GM12891 (cell line): Measurements from ENCODE around the gene SYNE1.
"Not testable (repeated sequence)": the region's sequence is repeated elsewhere in the genome, so short reads cannot be mapped to it uniquely, and the experiment has no call there.

ENCODE experiments used
- DNase-seq: peaks from one replicate; pipeline ENCODE4 v3.0.0; 2011; ENCODE audit warnings: low spot score; ENCODE audit not compliant: insufficient read length
- FAIRE-seq: peaks from 2 replicates; lab custom pipeline; 2011; peaks lifted over from hg19 to GRCh38; lab: Jason Lieb, UNC
- PAX5 ChIP-seq: IDR thresholded peaks from 2 replicates; pipeline ENCODE4 v1.6.1; 2011; ENCODE audit warnings: low read length, moderate library complexity, mild to moderate bottlenecking; ENCODE audit not compliant: insufficient read depth, severe bottlenecking
- POLR2A ChIP-seq: IDR thresholded peaks from 2 replicates; pipeline ENCODE4 v1.6.1; 2011; ENCODE audit warnings: low read depth, low read length, control low read depth
- POLR2AphosphoS5 ChIP-seq: IDR thresholded peaks from 2 replicates; pipeline ENCODE4 v1.6.1; 2011; ENCODE audit warnings: low read depth, low read length, control low read depth
- POU2F2 ChIP-seq: IDR thresholded peaks from 2 replicates; pipeline ENCODE4 v1.6.1; 2011; ENCODE audit warnings: low read depth, mild to moderate bottlenecking, control low read depth, low read length, moderate library complexity
- SPI1 ChIP-seq: IDR thresholded peaks from 2 replicates; pipeline ENCODE4 v1.6.1; 2011; ENCODE audit warnings: low read depth, low read length, control low read depth
- TAF1 ChIP-seq: IDR thresholded peaks from 2 replicates; pipeline ENCODE4 v1.6.1; 2011; ENCODE audit warnings: low read depth, low read length, control low read depth

The SYNE1 gene

DNA sequence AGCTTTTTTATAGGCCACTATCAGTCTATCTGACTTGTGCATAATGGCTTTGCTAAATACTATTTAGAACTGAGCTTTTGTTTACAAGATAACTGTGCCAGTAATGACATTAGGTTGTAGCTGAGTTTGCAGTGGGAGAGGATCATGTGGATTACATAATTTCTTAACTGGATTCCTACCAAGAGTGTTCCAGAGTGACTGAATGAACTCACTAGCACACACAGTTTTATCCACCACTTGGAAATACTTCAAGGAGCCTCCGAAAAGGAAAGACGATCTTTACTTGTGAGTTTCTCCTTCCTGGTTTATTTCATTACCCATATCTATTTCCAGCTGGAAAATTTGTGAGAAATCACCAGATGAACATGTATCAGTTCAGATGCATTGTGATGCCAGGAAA is 10.9 kb upstream of the SYNE1 start:
- TF ChIP-seq POU2F2 = no peak
- TF ChIP-seq TAF1 = no peak
- TF ChIP-seq POLR2A = no peak
- TF ChIP-seq SPI1 = no peak
- TF ChIP-seq POLR2AphosphoS5 = no peak
- no peak for TF ChIP-seq PAX5
- DNase-seq (no peak), FAIRE-seq (no peak)

GRCh38 chr6:152646732-152647131 is 9.6 kb upstream of the SYNE1 start:
- FAIRE-seq, DNase-seq: not testable (repeated sequence)

GRCh38 chr6:152642578-152643375 is 5.6 kb upstream of the SYNE1 start:
- FAIRE-seq (peak; percentile 48), DNase-seq (no peak)
- TF ChIP-seq POU2F2 = no peak
- no peak for TF ChIP-seq POLR2A
- no peak for TF ChIP-seq POLR2AphosphoS5
- no peak for TF ChIP-seq PAX5
- no peak for TF ChIP-seq TAF1
- no peak for TF ChIP-seq SPI1

GRCh38 chr6:152636609-152637295 is 410 bp downstream of the SYNE1 start:
- TF ChIP-seq POLR2AphosphoS5 (no peak), TAF1 (no peak), PAX5 (no peak), POU2F2 (no peak), SPI1 (no peak), POLR2A (no peak)
- no peak for FAIRE-seq
- DNase-seq = no peak

DNA sequence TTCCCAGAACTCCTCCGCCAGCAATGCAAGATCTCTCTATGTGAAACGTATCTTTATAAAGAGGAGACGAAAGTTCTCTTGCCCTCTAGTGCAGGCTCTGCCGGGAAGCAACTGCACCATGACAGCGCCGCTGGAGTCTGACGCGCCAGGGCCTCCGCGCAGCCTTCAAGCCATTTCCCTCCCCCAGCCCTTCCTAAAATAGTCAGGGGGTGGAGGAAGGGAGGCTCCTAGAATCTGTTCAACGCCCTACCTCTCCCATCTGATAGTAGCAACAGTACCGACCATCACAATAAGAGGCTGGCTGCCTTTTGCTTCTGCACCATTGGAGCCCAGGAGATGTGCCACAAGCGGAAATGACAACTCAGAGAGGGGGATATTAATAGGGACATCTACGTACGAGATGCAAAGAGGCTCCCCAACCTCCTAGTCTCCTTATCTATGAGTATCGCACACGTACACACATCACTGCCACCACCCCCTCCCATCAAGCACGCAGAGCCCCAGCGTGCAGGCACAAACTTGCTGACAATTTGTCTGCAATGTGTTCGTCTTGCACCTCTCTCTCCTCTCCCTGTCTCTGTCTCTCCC is 1.0 kb downstream of the SYNE1 start:
- no peak for DNase-seq
- no peak for FAIRE-seq
- no peak for TF ChIP-seq POU2F2
- no peak for TF ChIP-seq POLR2AphosphoS5
- TF ChIP-seq SPI1 = no peak
- no peak for TF ChIP-seq POLR2A
- TF ChIP-seq TAF1 = no peak
- TF ChIP-seq PAX5 = no peak

GRCh38 chr6:152634773-152635172 is 2.4 kb downstream of the SYNE1 start:
- FAIRE-seq (no peak), DNase-seq (no peak)
- TF ChIP-seq SPI1 (no peak), PAX5 (no peak), POU2F2 (no peak), TAF1 (no peak), POLR2AphosphoS5 (no peak), POLR2A (no peak)

DNA sequence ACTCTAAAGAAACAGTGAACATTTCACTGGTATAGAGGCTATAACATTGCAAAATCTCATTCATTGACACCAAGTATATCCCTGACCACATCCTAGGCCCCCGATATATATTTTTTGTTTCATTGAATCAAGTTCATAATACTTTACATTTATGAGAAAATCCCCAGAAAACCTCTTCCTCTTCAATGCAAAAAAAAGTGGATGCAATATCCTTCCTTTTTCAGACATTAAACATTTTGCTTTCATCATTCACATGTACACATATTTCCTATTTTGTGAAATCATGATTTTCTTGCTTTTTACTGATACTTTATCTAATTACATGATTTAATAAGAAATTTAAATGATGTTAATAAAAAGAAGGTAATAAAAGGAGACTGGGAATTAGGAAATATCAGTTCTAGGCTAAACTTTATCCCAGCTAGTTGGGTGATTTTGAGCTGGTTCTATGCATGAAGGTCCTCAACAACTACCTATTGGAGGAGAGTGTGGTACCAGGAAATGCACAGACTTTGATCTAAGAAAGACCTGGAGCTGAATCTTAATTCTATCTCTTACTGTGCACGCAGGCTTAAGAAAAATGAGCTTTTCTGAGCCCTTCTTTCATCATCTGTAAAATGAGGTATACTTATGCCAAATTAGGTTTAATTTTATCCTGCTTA is 4.9 kb downstream of the SYNE1 start:
- no peak for DNase-seq
- TF ChIP-seq SPI1 = no peak
- no peak for TF ChIP-seq POLR2AphosphoS5
- no peak for TF ChIP-seq PAX5
- no peak for TF ChIP-seq POLR2A
- no peak for TF ChIP-seq POU2F2
- no peak for TF ChIP-seq TAF1
- no peak for FAIRE-seq

DNA sequence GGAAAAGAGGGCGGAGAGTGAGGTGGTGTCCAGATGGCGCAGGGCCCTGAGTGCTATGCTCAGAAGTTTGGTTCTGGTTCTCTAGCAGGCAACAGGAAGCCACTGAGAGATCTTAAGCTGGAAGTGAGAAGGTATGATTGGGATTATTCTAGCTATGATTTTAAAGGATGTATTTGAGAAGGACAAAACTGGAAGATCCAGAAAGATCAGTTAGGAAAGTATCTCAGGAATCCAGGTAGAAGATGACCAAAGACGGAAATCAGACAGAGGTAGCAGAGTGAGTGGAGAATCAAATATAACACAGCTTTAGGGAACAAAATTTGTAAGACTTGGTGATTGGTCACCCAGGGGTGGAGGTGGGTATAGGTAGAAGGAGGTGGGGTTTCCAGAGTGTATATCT is 5.8 kb downstream of the SYNE1 start:
- TF ChIP-seq POLR2AphosphoS5 (no peak), TAF1 (no peak), POU2F2 (no peak), PAX5 (no peak), SPI1 (no peak), POLR2A (no peak)
- FAIRE-seq (no peak), DNase-seq (no peak)

GRCh38 chr6:152630832-152631231 is 6.3 kb downstream of the SYNE1 start:
- no peak for FAIRE-seq
- TF ChIP-seq POU2F2 (no peak), SPI1 (no peak), TAF1 (no peak), POLR2A (no peak), PAX5 (no peak), POLR2AphosphoS5 (no peak)
- DNase-seq = no peak

- DNase-seq (no peak), FAIRE-seq (no peak)
- 0 out of 2 replicates have a peak, but pooled peaks have one; percentile 8 for TF ChIP-seq SPI1
- no peak for TF ChIP-seq POLR2AphosphoS5
Observed at GRCh38 chr6:152625213-152625612, 11.9 kb downstream of the SYNE1 start.

- not testable (repeated sequence) for DNase-seq, FAIRE-seq
Observed at GRCh38 chr6:152614776-152615175, 22.4 kb downstream of the SYNE1 start.
